A549 (cell line): ENCODE data around the gene PDIA6. TPM values are rescaled to one million over a fixed set of nuclear protein-coding genes. Genes with fewer than 3 reads are reported as not detected.

Experiments used
- ATAC-seq, 2 experiments: fragments of 200-7000 bp in 1 of 2; fragments of >200 bp in 1 of 2; cut with Nextera tagmentation in 1 of 2; cut with Tn5 transposase in 1 of 2; 3 replicates each; pipeline versions ENCODE4 v1.8.0 to v1.9.1; 2018 to 2020; ENCODE audit warnings: mild to moderate bottlenecking in 1 of 2, moderate library complexity in 1 of 2
- CTCF ChIA-PET: fragments of 300-600 bp; sonication (Branson Sonifier 250); formaldehyde crosslinking; extraction: SDS; loops from one replicate; lab custom pipeline; 2021; ENCODE audit warnings: antibody characterized with exemption, inconsistent platforms; lab: Yijun Ruan, JAX
- POLR2A ChIA-PET: fragments of 350-600 bp; formaldehyde crosslinking; extraction: SDS; loops from one replicate; lab custom pipeline; 2021; ENCODE audit warnings: antibody characterized with exemption, inconsistent platforms; lab: Yijun Ruan, JAX
- DNase-seq, 2 experiments: peaks; one replicate each; pipeline versions ENCODE4 v3.0.0 to v3.0.0-alpha.2; 2011 to 2016; ENCODE audit warnings: low read depth in 1 of 2, low spot score in 1 of 2
- FAIRE-seq: peaks from 2 replicates; lab custom pipeline; 2011; peaks lifted over from hg19 to GRCh38; lab: Jason Lieb, UNC
- H3K27ac ChIP-seq, 2 experiments: fragments of >200 bp; sonication (Bioruptor Twin); formaldehyde crosslinking; 3 replicates each; pipeline ENCODE4 v1.5.1; 2016 to 2017
- H3K4me1 ChIP-seq: fragments of >200 bp; sonication (Bioruptor Twin); formaldehyde crosslinking; 3 replicates; pipeline ENCODE4 v1.6.1; 2016
- H3K4me2 ChIP-seq: fragments of >200 bp; sonication (Bioruptor Twin); formaldehyde crosslinking; 3 replicates; pipeline ENCODE4 v1.6.1; 2016
- H3K4me3 ChIP-seq: fragments of >200 bp; sonication (Bioruptor Twin); formaldehyde crosslinking; 3 replicates; pipeline ENCODE4 v1.5.1; 2016
- H3K9me3 ChIP-seq: fragments of >200 bp; sonication (Bioruptor Twin); formaldehyde crosslinking; 3 replicates; pipeline ENCODE4 v1.6.1; 2016
- BHLHE40 ChIP-seq: IDR thresholded peaks from 2 replicates; pipeline ENCODE4 v1.6.1; 2012; ENCODE audit warnings: low read depth, low read length, inconsistent platforms
- EP300 ChIP-seq, 2 experiments: fragments of >200 bp; sonication (Bioruptor Twin); formaldehyde crosslinking; IDR thresholded peaks; 2 replicates in 1 of 2; 3 replicates in 1 of 2; pipeline ENCODE4 v1.6.1; 2016 to 2017
- ESRRA ChIP-seq: fragments of 150-350 bp; IDR thresholded peaks from 2 replicates; pipeline ENCODE4 v1.6.1; 2014; ENCODE audit warnings: mild to moderate bottlenecking, low read length, borderline replicate concordance
- FOSB ChIP-seq: fragments of 250-450 bp; sonication (Bioruptor Pico); IDR thresholded peaks from 2 replicates; pipeline ENCODE4 v1.5.0; 2020; ENCODE audit warnings: mild to moderate bottlenecking, moderate library complexity
- FOXS1 ChIP-seq: fragments of 250-450 bp; sonication (Bioruptor Pico); IDR thresholded peaks from 2 replicates; pipeline ENCODE4 v1.5.0; 2020; ENCODE audit warnings: mild to moderate bottlenecking, moderate library complexity
- HOXB13 ChIP-seq: fragments of 250-450 bp; sonication (Bioruptor Pico); IDR thresholded peaks from 2 replicates; pipeline ENCODE4 v1.5.0; 2020; ENCODE audit warnings: low read depth, mild to moderate bottlenecking, moderate library complexity
- JUN ChIP-seq, 2 experiments: fragments of >200 bp; sonication (Bioruptor Twin); formaldehyde crosslinking; IDR thresholded peaks; 2 replicates in 1 of 2; 3 replicates in 1 of 2; pipeline ENCODE4 v1.6.1; 2016 to 2017
- JUNB ChIP-seq: fragments of >200 bp; sonication (Bioruptor Twin); formaldehyde crosslinking; IDR thresholded peaks from 2 replicates; pipeline ENCODE4 v1.6.1; 2016
- KDM1A ChIP-seq: fragments of 200-600 bp; sonication (generic); IDR thresholded peaks from 2 replicates; pipeline ENCODE4 v1.6.1; 2016; ENCODE audit warnings: low read depth, mild to moderate bottlenecking
- KDM5A ChIP-seq: fragments of 200-600 bp; sonication (generic); IDR thresholded peaks from 2 replicates; pipeline ENCODE4 v1.6.1; 2016; ENCODE audit warnings: antibody characterized with exemption, mild to moderate bottlenecking
- MAFK ChIP-seq: fragments of 450-650 bp; IDR thresholded peaks from 2 replicates; pipeline ENCODE4 v1.6.1; 2014; ENCODE audit not compliant: partially characterized antibody
- MAZ ChIP-seq: fragments of 150-350 bp; IDR thresholded peaks from 2 replicates; pipeline ENCODE4 v1.6.1; 2014; ENCODE audit warnings: antibody characterized with exemption, low read depth, low read length, borderline replicate concordance
- NFE2L2 ChIP-seq: fragments of 150-350 bp; conservative IDR thresholded peaks from 2 replicates; pipeline ENCODE4 v1.6.1; 2014; ENCODE audit warnings: low read length
- NR3C1 ChIP-seq: fragments of >200 bp; sonication (Bioruptor Twin); formaldehyde crosslinking; IDR thresholded peaks from 3 replicates; pipeline ENCODE4 v1.6.1; 2017
- RAD21 ChIP-seq, 2 experiments: fragments of >200 bp in 1 of 2; sonication (Bioruptor Twin) in 1 of 2; formaldehyde crosslinking in 1 of 2; IDR thresholded peaks in 1 of 2; conservative IDR thresholded peaks in 1 of 2; 2 replicates in 1 of 2; 3 replicates in 1 of 2; pipeline ENCODE4 v1.6.1; 2012 to 2018; ENCODE audit warnings: inconsistent platforms in 1 of 2
- RARB ChIP-seq: fragments of 250-450 bp; sonication (Bioruptor Pico); IDR thresholded peaks from 2 replicates; pipeline ENCODE4 v1.8.0; 2021; ENCODE audit warnings: mild to moderate bottlenecking, moderate library complexity
- TFCP2L1 ChIP-seq: fragments of 250-450 bp; sonication (Bioruptor Pico); IDR thresholded peaks from 2 replicates; pipeline ENCODE4 v1.5.0; 2021; ENCODE audit warnings: mild to moderate bottlenecking
- ZNF302 ChIP-seq: fragments of 250-450 bp; sonication (Bioruptor Pico); IDR thresholded peaks from 2 replicates; pipeline ENCODE4 v1.9.0; 2021; ENCODE audit warnings: inconsistent platforms, mild to moderate bottlenecking, moderate library complexity
- ZSCAN20 ChIP-seq: fragments of 250-450 bp; sonication (Bioruptor Pico); IDR thresholded peaks from 2 replicates; pipeline ENCODE4 v1.8.0; 2022; ENCODE audit warnings: mild to moderate bottlenecking, moderate library complexity
- WGBS: methylation state at CpG from one replicate; pipeline ENCODE4 v1.1.6; 2017; ENCODE audit errors: missing lambda C conversion rate; 5-methylcytosine and 5-hydroxymethylcytosine counted together
- polyA plus RNA-seq, 4 experiments: library from polyadenylated mRNA; depleted of rRNA in 3 of 4; stranded (reverse); fragments of >200 nt; fragmentation: RNase III in 1 of 4; extraction: RNeasy Plus Mini Kit Qiagen cat#74134 plus additional on column Dnase treatment in 1 of 4; gene quantifications; 2 replicates in 3 of 4; 3 replicates in 1 of 4; pipeline ENCODE4 v1.2.3, GENCODE V29; 2011 to 2017
- TF ChIP-seq, protein P1 (sequence below): fragments of 450-650 bp; IDR thresholded peaks from 2 replicates; pipeline ENCODE4 v1.6.1; 2014; ENCODE audit warnings: antibody characterized with exemption
- TF ChIP-seq, protein P2 (sequence below): fragments of >200 bp; sonication (Bioruptor Twin); formaldehyde crosslinking; IDR thresholded peaks from 3 replicates; pipeline ENCODE4 v1.6.1; 2016
- TF ChIP-seq, protein P3 (sequence below): fragments of 200-600 bp; sonication (generic); IDR thresholded peaks from 2 replicates; pipeline ENCODE4 v1.6.1; 2016; ENCODE audit warnings: antibody characterized with exemption, mild to moderate bottlenecking, moderate library complexity

Gene PDIA6
- polyA plus RNA-seq, 2 of the 4 experiments (the other 2 are of a cell fraction) = 322 to 442 TPM

DNA sequence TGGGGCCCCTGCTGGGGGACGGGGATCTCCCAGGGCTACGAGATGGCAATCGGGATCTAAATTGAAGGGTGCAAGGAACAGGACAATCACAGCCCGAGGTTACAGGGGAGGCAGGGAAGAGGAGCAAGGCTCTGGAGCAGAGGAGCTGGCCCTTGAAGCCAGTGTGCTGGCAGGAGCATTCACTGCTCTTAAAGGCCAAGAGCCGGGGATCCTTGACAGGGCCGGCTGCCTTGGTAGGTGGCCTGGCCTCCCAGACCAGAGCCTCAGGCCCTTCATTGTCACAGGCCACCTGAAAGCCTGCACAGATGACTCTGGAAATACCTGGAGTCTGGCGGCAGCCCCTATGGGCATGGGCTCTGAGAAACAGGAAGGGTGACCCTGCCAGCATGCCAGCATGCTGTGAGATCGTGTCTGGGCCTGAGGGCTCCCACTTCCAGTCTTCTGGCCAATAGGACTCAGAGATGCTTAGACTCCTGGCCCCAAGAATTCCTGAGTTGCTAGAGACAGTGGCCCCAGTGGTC is 38.7 kb downstream of the PDIA6 start:
- POLR2A ChIA-PET = no interaction called here
- TF ChIP-seq RARB (CRISPR knock-in tag) (no peak), NFE2L2 (no peak), FOSB (CRISPR knock-in tag) (no peak), JUN (IDR thresholded peaks at IDR 0.05) (no peak), KDM5A (no peak)
- TF ChIP-seq, protein P1, sequence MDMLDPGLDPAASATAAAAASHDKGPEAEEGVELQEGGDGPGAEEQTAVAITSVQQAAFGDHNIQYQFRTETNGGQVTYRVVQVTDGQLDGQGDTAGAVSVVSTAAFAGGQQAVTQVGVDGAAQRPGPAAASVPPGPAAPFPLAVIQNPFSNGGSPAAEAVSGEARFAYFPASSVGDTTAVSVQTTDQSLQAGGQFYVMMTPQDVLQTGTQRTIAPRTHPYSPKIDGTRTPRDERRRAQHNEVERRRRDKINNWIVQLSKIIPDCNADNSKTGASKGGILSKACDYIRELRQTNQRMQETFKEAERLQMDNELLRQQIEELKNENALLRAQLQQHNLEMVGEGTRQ = no peak
- TF ChIP-seq, protein P2, sequence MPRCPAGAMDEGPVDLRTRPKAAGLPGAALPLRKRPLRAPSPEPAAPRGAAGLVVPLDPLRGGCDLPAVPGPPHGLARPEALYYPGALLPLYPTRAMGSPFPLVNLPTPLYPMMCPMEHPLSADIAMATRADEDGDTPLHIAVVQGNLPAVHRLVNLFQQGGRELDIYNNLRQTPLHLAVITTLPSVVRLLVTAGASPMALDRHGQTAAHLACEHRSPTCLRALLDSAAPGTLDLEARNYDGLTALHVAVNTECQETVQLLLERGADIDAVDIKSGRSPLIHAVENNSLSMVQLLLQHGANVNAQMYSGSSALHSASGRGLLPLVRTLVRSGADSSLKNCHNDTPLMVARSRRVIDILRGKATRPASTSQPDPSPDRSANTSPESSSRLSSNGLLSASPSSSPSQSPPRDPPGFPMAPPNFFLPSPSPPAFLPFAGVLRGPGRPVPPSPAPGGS = no peak
- Histone ChIP-seq H3K9me3 (no peaks in the 10 kb centered on the region), H3K4me3 (no peak overlapping the region), H3K4me2 (no peak overlapping the region), H3K4me1 (no peaks in the 10 kb centered on the region), H3K27ac (no peak overlapping the region)
- ATAC-seq = peak in 1 of 2 experiments; percentile 4; a peak in 2 of 6 replicates
- no peak for DNase-seq
- 87% methylated on average over 6 of the region's 8 CpGs for WGBS
- CTCF ChIA-PET = interaction anchor here (1.0 to 1.4 kb wide), 2 partner anchors 11 to 23 kb away, joined by 3 to 5 read pairs; no protein-coding TSS in a partner anchor
- no peak for FAIRE-seq

DNA sequence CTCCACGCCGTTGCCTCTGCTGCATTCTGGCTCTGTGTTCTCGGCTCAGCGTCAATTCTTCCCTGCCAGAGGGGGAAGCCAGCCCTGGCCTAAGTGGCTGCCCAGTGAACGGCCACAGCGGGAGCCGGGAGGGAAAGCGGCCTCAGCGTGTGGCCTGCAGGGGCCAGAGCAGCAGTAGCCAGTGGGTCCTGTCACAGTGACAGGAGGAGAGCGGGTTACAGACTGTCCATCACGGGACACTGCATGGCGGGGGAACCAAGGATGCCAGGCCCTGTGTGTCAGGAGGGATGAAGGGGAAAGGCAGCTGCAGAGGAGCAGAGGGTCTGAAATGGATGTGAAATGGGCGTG is 39.7 kb downstream of the PDIA6 start:
- Histone ChIP-seq H3K4me1 (no peaks in the 10 kb centered on the region), H3K4me2 (no peak overlapping the region), H3K9me3 (no peaks in the 10 kb centered on the region), H3K4me3 (no peak overlapping the region), H3K27ac (no peak overlapping the region)
- 88% methylated on average over 12 of the region's 13 CpGs for WGBS
- ChIA-PET CTCF (interaction anchor here (0.6 to 0.9 kb wide), 4 partner anchors 19 to 124 kb away, joined by 3 to 4 read pairs (median 3); no protein-coding TSS in a partner anchor), POLR2A (no interaction called here)
- no peak for ATAC-seq
- FAIRE-seq = no peak
- TF ChIP-seq JUN (IDR thresholded peaks at IDR 0.05) = no peak
- TF ChIP-seq ESRRA = no peak
- TF ChIP-seq ZSCAN20 (CRISPR knock-in tag) = no peak
- TF ChIP-seq ZNF302 (CRISPR knock-in tag) = no peak
- no peak for TF ChIP-seq EP300 (IDR thresholded peaks at IDR 0.05)
- TF ChIP-seq FOXS1 (CRISPR knock-in tag) = no peak
- no peak for TF ChIP-seq MAFK
- no peak for TF ChIP-seq RARB (CRISPR knock-in tag)
- TF ChIP-seq MAZ = no peak
- no peak for TF ChIP-seq HOXB13 (CRISPR knock-in tag)
- TF ChIP-seq FOSB (CRISPR knock-in tag) = no peak
- no peak for TF ChIP-seq TFCP2L1 (CRISPR knock-in tag)
- no peak for TF ChIP-seq BHLHE40
- no peak for TF ChIP-seq NR3C1
- TF ChIP-seq RAD21 (conservative IDR thresholded peaks at IDR 0.05 in 1 of 2, IDR thresholded peaks at IDR 0.05 in 1 of 2) = no peak
- TF ChIP-seq, protein P3, sequence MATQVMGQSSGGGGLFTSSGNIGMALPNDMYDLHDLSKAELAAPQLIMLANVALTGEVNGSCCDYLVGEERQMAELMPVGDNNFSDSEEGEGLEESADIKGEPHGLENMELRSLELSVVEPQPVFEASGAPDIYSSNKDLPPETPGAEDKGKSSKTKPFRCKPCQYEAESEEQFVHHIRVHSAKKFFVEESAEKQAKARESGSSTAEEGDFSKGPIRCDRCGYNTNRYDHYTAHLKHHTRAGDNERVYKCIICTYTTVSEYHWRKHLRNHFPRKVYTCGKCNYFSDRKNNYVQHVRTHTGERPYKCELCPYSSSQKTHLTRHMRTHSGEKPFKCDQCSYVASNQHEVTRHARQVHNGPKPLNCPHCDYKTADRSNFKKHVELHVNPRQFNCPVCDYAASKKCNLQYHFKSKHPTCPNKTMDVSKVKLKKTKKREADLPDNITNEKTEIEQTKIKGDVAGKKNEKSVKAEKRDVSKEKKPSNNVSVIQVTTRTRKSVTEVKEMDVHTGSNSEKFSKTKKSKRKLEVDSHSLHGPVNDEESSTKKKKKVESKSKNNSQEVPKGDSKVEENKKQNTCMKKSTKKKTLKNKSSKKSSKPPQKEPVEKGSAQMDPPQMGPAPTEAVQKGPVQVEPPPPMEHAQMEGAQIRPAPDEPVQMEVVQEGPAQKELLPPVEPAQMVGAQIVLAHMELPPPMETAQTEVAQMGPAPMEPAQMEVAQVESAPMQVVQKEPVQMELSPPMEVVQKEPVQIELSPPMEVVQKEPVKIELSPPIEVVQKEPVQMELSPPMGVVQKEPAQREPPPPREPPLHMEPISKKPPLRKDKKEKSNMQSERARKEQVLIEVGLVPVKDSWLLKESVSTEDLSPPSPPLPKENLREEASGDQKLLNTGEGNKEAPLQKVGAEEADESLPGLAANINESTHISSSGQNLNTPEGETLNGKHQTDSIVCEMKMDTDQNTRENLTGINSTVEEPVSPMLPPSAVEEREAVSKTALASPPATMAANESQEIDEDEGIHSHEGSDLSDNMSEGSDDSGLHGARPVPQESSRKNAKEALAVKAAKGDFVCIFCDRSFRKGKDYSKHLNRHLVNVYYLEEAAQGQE = no peak
- TF ChIP-seq KDM1A = no peak
- no peak for TF ChIP-seq JUNB
- DNase-seq = no peak
